IPS DF 4.7 (cell line): ENCODE measurements around the gene IFT52.
"Not testable (repeated sequence)": the region's sequence is repeated elsewhere in the genome, so short reads cannot be mapped to it uniquely, and the experiment has no call there.

ENCODE experiments used
- DNase-seq: peaks from one replicate; pipeline ENCODE4 v3.0.0-alpha.2; 2013; ENCODE audit warnings: low spot score; ENCODE audit errors: extremely low read depth

Gene IFT52

DNA sequence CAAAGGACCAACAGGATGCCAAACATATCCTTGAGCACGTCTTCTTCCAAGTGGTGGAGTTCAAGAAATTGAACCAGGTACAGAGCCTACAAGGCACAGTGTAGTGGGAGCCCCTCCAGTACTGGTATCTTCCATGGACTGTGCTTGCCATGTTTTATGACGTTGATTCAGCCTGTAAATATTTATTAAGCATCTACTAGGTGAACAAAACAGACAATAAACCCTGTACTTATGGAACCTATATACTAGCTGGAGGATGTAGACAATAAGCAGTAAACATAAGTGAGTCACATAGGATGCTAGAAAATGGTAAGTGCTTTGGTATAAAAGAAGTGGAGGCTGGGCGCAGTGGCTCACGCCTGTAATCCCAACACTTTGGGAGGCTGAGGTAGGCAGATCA is 51.8 kb downstream of the IFT52 start:
- DNase-seq, result no peak

DNA sequence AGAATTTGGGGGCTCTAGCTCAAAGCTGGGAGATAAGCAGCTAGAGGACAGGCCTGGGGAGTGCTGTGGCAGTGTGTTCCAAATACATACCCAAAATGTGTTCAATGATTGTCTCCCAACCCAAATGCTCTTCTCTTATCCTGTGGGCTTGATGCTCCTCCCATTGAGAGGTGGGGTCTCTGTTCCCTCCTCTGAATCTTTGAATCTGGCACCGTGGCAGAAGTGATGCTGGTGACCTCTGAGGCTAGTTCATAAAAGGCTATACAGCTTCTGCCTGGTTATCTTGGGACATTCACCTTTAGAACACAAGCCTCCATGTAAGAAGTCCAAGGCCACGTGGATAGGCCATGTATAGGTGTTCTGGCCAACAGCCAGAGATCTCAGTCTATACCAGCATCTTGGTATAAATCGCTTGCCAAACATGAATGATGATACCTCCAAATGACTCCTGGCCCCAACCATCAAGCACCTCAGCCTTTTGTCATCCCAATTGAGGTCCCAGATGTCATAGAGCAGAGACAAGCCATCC is 60.3 kb downstream of the IFT52 start:
- DNase-seq, result no peak

DNA sequence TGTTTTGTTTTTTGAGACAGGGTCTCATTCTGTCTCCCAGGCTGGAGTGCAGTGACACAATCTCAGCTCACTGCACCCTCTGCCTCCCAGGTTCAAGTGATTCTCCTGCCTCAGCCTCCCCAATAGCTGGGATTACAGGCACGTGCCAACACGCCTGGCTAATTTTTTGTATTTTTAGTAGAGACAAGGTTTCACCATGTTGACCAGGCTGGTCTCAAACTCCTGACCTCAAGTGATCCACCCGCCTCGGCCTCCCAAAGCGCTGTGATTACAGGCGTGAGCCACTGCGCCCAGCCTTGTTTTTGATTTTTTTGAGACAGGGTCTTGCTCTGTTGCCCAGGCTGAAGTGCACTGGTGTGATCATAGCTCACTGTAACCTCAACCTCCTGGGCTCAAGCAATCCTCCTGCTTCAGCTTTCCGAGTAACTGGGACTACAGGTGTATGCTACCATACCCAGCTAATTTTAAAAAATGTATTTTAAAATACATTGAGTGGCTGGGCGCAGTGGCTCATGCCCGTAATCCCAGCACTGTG is 61.0 kb downstream of the IFT52 start:
- not testable (repeated sequence) for DNase-seq

DNA sequence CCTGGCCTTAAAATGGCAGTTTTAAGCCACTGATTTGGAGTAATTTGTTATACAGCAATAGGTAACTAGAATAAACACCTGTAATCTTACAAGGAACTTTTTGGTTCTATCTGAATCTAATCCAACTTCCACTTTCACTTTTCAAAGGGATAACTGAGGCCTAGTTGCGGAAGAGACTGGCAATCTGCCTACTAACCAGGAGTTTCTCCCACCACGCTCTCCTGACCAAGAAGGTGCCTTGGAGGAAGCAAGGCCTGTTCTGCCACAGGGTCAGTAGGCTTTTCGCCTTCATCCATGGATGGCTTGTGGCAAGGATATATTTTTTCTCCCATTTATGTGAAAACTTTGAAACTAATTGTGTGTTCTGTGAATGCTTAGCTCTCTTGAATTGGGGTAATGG is 63.2 kb downstream of the IFT52 start:
- DNase-seq, result no peak

DNA sequence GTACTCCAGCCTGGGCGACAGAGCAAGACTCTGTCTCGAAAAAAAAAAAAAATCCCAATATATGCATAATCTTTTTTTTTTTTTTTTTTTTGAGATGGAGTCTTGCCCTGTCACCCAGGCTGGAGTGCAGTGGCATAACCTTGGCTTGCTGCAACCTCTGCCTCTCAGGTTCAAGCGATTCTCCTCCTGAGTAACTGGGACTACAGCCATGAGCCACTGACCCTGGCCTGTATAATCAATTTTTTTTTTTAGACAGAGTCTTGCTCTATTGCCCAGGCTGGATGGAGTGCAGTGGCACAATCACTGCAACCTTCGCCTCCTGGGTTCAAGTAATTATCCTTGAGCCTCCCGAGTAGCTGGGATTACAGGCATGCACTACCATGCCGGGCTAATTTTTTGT is 64.4 kb downstream of the IFT52 start:
- DNase-seq, result not testable (repeated sequence)

DNA sequence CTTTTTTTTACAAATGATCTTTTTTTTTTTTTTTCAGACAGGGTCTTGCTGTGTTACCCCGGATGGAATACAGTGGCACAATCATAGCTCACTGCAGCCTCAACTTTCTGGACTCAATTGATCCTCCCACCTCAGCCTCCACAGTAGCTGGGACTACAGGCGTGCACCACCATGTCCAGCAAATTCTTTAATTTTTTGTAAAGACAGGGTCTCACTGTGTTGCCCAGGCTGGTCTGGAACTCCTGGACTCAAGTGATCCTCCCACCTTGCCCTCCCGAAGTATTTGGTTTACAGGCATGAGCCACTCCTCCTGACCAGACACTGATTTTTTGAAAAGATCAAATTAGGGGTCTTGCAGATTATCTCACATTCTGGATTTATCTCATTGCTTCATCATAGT is 65.2 kb downstream of the IFT52 start:
- no peak for DNase-seq

DNA sequence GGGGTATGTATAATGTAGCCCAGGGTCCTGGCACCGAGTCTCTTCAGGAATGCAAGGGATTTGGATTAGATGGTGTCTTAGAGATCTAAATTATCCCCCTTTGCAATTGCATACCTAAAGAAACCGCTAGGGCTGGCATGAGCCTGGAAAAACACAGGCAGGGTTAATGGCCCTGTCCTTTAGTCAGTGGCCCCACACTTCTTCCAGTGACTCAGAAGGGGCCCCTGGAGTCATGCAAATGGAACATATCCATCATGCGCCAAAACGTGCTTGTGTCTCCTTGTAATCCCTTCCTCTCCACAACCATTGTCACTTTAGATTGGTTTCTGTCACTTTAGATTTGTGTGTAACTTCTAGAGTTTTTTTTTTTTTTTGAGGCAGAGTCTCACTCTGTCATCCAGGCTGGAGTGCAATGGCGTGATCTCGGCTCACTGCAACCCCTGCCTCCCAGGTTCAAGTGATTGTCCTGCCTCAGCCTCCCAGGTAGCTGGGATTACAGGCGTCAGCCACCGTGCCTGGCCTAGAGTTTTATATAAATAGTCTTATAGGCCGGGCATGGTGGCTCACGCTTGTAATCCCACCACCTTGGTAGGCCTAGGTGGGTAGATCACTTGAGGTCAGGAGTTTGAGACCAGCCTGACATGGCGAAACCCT is 67.5 kb downstream of the IFT52 start:
- DNase-seq, result no peak

DNA sequence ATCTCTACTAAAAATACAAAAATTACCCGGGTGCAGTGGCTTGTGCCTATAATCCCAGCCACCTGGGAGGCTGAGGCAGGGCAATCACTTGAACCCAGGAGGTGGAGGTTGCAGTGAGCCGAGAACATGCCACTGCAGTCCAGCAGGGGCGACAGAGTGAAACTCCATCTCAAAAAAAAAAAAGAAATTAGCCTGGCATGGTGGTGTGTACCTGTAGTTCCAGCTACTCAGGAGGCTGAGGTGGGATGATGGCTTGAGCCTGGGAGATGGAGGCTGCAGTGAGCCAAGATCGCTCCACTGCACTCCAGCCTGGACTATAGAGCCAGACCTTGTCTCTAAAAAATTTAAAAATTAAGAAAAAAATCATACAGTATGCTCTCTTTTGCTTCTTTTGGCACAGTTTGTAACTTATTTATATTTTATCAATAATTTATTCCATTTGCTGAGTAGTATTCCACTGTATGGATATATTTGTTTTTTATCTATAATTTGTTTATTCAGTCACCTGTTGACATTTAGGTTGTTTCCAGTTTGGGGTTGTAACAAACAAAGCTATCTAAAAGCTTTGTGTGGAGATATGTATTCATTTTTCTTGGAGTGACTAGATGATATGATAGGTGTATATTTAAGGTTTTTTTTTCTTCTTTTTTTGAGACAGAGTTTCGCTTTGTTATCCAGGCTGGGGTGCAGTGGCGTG is 68.1 kb downstream of the IFT52 start:
- DNase-seq, result no peak

DNA sequence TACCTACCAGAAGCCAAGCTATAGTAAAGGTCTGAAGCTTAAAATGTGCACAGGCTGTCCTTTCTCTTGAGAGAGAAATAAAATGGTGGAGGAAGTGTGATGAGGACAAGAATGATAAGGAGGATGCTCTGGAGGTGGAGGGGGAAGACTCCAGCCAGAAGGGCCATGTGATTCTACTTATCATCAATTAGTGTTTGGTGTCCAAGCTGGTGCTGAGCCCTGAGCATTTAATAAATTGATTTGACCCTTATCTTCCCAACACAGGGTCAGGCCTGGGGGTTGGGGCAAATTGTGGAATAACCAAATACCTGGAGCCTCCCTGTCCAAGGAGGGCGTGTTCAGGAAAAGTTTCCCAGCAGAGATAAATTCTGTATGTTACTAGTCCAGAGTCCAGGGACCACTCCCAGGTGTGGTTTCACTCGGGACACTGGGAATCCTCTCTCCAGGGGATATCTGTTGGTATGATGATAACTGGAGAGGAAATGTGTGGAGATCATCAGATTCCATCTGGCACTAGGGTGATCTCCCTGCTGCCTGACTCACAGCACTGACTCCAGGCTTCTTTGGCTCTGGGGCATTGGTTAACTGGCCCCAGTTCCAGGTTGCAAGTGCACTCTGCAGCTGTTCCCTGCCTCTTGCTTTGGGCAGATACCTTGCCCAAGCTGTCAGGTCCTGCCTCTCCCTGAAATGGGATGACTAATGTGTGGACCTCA is 72.4 kb downstream of the IFT52 start:
- no peak for DNase-seq

DNA sequence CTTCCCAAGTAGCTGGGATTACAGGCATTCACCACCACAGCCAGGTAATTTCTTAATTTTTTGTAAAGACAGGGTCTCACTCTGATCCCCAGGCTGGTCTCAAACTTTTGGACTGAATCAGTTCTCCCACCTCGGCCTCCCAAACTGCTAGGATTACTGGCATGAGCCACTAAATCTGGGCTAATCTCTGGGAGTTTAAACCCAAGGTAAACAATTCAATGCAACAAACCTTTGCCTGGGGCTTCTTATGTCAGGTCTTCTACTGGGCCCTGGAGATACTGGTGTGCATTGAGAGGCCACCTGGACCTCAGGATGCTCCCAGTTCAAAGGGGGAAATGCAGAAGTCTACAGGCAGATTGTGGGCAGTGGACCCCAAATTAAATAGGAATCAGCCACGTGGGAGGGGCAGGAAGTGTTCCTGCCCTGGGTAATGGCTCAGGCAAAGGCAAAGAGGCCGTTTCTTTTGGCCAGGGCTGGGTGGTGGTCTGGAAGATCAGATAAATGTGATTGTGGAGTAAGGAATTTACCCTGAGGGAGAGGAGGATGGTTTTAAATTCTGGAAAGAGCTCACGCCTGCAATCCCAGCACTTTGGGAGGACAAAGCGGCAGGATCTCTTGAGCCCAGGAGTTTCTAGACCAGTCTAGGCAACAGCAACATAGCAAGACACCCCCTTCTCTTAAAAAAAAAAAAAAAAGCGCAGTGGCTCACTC is 74.9 kb downstream of the IFT52 start:
- no peak for DNase-seq

DNA sequence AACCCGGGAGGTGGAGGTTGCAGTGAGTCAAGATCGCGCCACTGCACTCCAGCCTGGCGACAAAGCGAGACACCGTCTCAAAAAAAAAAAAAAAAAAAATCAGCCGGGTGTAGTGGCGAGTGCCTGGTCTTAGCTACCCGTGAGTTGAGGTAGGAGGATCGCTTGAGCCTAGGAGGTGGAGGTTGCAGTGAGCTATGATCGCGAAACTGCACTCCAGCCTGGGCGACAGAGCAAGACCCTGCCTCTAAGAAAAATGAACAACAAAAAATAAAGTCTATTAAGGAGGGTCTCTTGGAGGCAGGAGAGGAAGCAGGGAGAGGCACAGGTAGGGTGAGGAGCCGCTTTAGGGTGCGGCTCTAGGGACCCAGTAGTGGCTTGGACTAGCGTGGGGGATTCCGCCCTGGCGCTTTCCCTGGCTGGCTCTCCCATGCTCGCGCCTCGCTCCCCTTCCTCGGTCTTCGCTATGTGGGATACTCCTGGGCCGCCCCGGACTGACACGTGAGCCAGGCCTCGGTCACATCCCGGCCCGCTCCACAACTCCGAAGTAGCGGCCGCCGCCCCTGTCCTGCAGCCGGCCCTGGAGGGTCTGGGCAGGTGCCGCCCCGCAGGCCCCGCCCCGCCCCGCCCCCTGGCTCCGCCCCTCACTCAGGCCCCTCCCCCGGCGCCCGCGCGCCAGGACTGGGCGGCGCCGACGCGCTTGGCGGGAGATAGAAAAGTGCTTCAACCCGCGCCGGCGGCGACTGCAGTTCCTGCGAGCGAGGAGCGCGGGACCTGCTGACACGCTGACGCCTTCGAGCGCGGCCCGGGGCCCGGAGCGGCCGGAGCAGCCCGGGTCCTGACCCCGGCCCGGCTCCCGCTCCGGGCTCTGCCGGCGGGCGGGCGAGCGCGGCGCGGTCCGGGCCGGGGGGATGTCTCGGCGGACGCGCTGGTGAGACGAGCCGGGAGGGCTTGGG is 75.9 kb downstream of the IFT52 start, which contains the start of gene MYBL2:
Gene MYBL2, plus strand, starts transcription at position 739 of the 953 bp plus-strand sequence. Its CDS starts 170 bp downstream, at position 909.
- DNase-seq, result no peak

DNA sequence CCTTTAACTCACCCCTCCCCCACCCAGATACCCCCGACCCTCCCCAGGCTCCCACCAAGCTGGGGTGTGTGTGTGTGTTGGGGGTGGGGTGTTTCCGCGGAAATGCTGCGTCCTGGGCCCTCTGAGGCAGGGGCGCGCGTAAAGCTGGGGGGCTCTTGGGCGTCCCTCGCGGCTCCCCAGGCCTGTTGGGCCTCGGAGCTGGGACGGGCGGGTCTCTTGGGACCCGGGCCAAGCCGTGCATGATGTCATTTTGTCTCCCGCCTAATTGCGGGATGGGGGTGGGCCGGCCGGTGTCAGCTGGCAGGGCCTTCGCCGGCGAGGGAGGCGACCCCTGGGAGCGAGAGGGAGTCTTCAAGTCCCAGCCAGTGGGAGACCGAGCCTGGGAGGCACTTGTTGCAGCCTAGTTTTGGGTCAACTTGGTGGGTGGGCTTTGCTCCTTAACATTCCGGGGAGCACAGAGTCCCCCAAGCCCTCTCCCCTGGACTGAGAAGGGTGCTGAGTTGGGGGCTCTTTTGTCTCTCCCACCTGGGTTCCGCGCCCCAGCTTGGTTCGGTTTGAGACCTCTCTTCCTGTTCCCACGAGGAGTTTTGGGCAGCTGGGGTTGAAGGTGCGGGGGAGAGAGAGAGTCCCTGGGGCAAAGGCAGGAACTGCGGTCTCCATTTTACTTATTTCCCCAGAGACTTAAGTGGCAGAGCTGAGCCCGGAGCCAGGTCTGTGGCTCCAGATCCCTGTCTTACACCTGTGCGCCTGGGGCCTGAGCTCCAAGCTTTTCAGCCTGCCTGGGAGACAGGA is 76.8 kb downstream of the IFT52 start:
- DNase-seq, result no peak

DNA sequence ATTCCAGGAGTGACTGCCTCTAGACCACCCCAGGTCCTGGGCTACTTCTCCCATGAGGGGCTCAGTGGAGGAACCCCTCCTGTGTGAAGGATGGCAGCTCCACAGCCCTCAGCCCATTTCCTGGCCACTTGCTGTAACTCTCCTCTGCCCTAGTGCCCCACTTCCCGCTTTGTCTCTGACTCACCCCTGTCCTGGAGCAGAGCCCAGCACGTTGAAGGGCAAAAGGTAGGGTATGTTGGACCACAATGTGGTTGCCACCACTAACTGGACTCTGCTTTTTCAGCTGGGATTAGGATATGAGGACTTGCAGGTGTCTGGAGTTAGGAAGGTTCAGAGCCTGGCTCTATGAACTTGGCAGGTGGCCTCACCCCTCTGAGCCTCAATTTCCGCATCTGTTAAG is 78.6 kb downstream of the IFT52 start:
- DNase-seq, result no peak

DNA sequence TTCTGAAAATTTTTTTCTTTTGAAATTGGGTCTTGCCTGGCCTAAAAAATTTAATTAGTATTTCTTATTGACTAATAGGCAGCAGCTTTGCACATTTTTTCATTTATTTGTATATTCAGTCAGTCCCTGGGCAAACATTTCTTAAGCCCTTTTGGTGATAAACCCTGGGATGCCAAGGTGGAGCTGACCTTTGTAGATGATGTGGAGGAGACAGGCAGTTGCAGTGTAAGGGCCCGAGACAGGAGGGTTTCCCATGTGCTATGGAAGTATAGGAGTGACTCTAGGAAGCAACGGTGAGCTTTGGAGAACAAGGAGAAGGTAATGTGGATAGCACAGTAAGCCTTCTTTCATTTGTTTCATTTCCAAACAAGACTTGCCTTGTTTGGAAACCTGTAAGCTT is 79.7 kb downstream of the IFT52 start:
- no peak for DNase-seq

DNA sequence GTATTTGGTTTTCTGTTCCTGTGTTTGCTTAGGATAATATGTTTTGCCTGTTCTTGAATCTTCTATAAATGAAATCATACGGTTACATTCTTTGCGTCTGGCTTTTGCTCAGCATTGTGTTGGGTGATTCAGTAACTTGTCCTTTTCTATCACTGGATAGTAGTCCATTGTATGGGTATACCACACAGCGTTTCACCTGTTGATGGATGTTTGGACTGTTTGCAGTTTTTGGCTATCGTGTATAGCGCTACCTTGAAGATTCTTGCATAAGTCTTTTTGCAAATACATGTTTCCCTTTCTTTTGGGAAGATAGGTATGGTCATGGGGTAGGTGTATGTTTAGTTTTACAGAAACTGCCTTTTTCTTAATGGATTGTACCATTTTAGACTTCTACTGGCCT is 85.6 kb downstream of the IFT52 start:
- DNase-seq, result no peak

DNA sequence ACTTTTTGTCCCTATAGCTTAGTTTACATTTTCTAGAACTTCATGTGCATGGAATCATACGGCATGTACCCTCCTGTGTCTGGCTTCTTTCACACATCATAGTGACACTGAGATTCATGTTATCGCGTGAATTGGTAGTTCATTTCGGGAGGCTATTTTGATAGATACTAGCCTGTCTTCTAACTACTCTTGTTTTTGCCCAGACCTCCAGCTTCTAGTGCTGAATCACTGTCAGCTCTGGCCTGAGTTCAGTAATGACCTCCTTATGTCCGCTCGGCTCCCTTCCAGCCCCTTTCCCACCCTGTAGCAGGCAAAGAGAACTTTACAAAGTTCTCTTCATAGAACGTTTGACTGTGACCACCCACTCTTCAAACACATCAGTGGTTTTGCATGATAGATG is 90.2 kb downstream of the IFT52 start:
- no peak for DNase-seq

DNA sequence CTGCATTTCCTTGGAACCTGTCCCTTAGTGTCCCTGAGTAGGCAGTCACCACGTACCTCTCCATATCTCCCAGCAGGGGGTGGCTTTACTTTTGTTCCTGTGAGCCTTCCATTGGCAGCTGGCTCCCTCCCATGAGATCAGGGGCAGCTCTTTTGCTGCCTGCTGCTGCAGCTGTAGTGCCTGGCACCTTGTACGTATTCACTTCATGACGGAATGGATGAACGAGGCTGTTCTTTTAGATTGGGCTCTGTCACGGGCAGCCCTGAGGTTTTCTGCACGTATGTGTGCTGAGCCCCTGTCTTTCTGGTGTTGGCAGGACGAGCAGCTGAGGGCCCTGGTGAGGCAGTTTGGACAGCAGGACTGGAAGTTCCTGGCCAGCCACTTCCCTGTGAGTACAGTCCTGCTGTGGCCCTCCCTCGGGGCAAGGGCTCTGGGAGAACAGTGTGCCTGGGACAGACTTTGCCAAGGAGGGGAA is 90.8 kb downstream of the IFT52 start:
- DNase-seq, result no peak

DNA sequence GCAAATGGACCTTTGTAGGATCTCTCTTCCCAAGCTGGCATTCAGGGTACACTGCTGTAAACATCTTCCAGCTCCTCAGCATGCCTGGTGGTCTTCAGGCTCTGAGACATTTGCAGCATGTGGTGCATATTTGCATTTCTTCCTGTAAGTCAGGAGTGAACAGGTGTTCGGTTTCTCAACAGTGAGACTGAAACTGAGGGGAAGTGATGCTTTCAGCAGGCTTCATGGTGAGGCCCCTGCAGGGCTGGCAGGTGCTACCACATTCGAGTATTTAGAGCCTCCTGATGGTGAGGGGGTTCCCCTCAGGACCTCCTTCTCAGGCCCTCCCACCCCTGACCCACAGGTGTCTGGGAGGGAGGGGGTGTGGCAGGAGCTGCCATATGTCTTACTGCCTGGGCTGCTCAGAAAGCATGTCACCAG is 91.3 kb downstream of the IFT52 start:
- DNase-seq, result no peak

DNA sequence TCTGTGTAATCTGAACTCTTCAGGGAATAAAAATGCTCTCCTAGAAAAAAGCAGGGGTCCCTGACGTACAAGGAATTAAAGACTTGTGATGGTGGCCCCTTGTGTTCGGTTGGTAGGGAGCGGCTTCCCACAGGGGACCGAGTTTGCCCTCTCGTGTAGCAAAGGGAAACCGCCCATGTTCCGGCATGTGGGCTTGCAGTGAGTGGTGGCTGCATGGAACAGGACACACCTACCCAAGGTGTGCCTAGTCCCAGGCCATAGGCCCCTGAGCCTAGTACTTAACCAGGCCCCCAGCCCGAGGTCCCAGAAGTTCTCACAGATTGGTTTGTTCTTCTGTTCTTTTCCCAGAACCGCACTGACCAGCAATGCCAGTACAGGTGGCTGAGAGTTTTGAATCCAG is 91.7 kb downstream of the IFT52 start:
- DNase-seq, result no peak
